ENCODE measurements around the gene BHLHE23.

- TF ChIP-seq, protein P1, sequence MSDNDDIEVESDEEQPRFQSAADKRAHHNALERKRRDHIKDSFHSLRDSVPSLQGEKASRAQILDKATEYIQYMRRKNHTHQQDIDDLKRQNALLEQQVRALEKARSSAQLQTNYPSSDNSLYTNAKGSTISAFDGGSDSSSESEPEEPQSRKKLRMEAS (IDR thresholded peaks at IDR 0.05): no peak
- TF ChIP-seq, protein P2, sequence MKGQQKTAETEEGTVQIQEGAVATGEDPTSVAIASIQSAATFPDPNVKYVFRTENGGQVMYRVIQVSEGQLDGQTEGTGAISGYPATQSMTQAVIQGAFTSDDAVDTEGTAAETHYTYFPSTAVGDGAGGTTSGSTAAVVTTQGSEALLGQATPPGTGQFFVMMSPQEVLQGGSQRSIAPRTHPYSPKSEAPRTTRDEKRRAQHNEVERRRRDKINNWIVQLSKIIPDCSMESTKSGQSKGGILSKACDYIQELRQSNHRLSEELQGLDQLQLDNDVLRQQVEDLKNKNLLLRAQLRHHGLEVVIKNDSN (IDR thresholded peaks at IDR 0.05): no peak
- no peak for TF ChIP-seq TEAD4 (IDR thresholded peaks at IDR 0.05)
- TF ChIP-seq CEBPB (IDR thresholded peaks at IDR 0.05): no peak
- TF ChIP-seq EP300 (IDR thresholded peaks at IDR 0.05; ENCODE audit: borderline replicate concordance): no peak
- TF ChIP-seq RAD21 (IDR thresholded peaks at IDR 0.05; ENCODE audit: low read depth): no peak
- TF ChIP-seq NFIC (IDR thresholded peaks at IDR 0.05): no peak
These were observed 1.1 kb upstream of the BHLHE23 start for GRCh38 chr20:63007646-63008488.
